K562 (cell line): ENCODE results near the gene MANBA. TPM values are rescaled to one million over a fixed set of nuclear protein-coding genes. Genes with fewer than 3 reads are reported as not detected.

Experiments used
- ATAC-seq: fragments of 200-7000 bp; cut with Tn5 transposase; 3 replicates; pipeline ENCODE4 v1.9.1; 2020; ENCODE audit warnings: moderate library complexity
- BruUV-seq: library from RNA; stranded (reverse); fragments of 400-500 nt; replicated peaks from 2 replicates; lab custom pipeline; 2021; lab: Mats Ljungman, UMichigan
- CTCF ChIA-PET: fragments of 300-600 bp; formaldehyde crosslinking; extraction: SDS; loops from one replicate; lab custom pipeline; 2021; ENCODE audit warnings: low intra/inter-chr PET ratio; lab: Yijun Ruan, JAX
- POLR2A ChIA-PET: fragments of 300-600, 350-650 bp; sonication (Branson Sonifier 250); formaldehyde crosslinking; extraction: SDS; loops from one replicate; lab custom pipeline; 2021; ENCODE audit warnings: antibody characterized with exemption, inconsistent platforms; lab: Yijun Ruan, JAX
- DNase-seq, 4 experiments: peaks; one replicate each; pipeline versions ENCODE4 v3.0.0 to v3.0.0-alpha.2; 2011 to 2018; ENCODE audit warnings: low spot score in 3 of 4, mixed read lengths in 3 of 4; ENCODE audit errors: extremely low read depth in 1 of 4
- FAIRE-seq: peaks from 2 replicates; lab custom pipeline; 2011; peaks lifted over from hg19 to GRCh38; lab: Jason Lieb, UNC
- H2AFZ ChIP-seq: 2 replicates; pipeline ENCODE4 v1.6.0; 2011; ENCODE audit warnings: low read depth, low read length, control low read depth, inconsistent platforms
- H3K27ac ChIP-seq: fragments of 200-600 bp; 3 replicates; pipeline ENCODE4 v1.8.0; 2011; ENCODE audit warnings: low read depth, mild to moderate bottlenecking, control low read depth, inconsistent platforms, low read length, moderate library complexity, mixed read lengths; ENCODE audit errors: extremely low read depth
- H3K27me3 ChIP-seq, 2 experiments: fragments of 300-600 bp in 1 of 2; 2 replicates in 1 of 2; 3 replicates in 1 of 2; pipeline versions ENCODE4 v1.6.0 to v1.8.0; 2011; ENCODE audit warnings: inconsistent platforms in 2 of 2, low read length in 2 of 2, mild to moderate bottlenecking in 1 of 2, mixed read lengths in 1 of 2, moderate library complexity in 1 of 2; ENCODE audit not compliant: control insufficient read depth in 2 of 2, insufficient read depth in 2 of 2
- H3K36me3 ChIP-seq: fragments of 300-600 bp; 3 replicates; pipeline ENCODE4 v1.8.0; 2011; ENCODE audit warnings: mild to moderate bottlenecking, low read length, inconsistent platforms; ENCODE audit not compliant: control insufficient read depth, insufficient read depth
- H3K4me1 ChIP-seq, 2 experiments: fragments of 200-600 bp in 1 of 2; replicated peaks in 1 of 2; 2 replicates in 1 of 2; 3 replicates in 1 of 2; pipeline versions ENCODE4 v1.5.1 to v1.8.0; 2011; ENCODE audit warnings: inconsistent platforms in 2 of 2, low read length in 2 of 2, mild to moderate bottlenecking in 1 of 2, mixed read lengths in 1 of 2, moderate library complexity in 1 of 2; ENCODE audit not compliant: control insufficient read depth in 2 of 2, insufficient read depth in 2 of 2
- H3K4me2 ChIP-seq: 2 replicates; pipeline ENCODE4 v1.6.1; 2011; ENCODE audit warnings: low read length, control low read depth, inconsistent platforms, mixed read lengths; ENCODE audit not compliant: insufficient read depth
- H3K4me3 ChIP-seq: fragments of 200-600 bp; sonication (generic), shearing (Covaris generic); 2 replicates; pipeline ENCODE4 v1.5.1; 2016; ENCODE audit warnings: control low read depth, inconsistent platforms
- H3K79me2 ChIP-seq: fragments of 200-600 bp; 3 replicates; pipeline ENCODE4 v1.8.0; 2011; ENCODE audit warnings: low read length, inconsistent platforms; ENCODE audit not compliant: control insufficient read depth, insufficient read depth
- H3K9ac ChIP-seq, 2 experiments: 2 replicates each; pipeline versions ENCODE4 v1.6.0 to v1.6.1; 2011; ENCODE audit warnings: low read depth in 2 of 2, low read length in 2 of 2, control low read depth in 1 of 2, inconsistent platforms in 1 of 2, mild to moderate bottlenecking in 1 of 2, mixed read lengths in 1 of 2; ENCODE audit not compliant: insufficient read depth in 1 of 2
- H3K9me1 ChIP-seq: one replicate; pipeline ENCODE4 v1.6.0; 2011; ENCODE audit warnings: inconsistent platforms, mild to moderate bottlenecking, low read length, moderate library complexity; ENCODE audit not compliant: control insufficient read depth, insufficient read depth
- H3K9me3 ChIP-seq: replicated peaks from 2 replicates; pipeline ENCODE4 v1.5.1; 2011; ENCODE audit warnings: low read depth, low read length, inconsistent platforms; ENCODE audit not compliant: control insufficient read depth, insufficient read depth
- H4K20me1 ChIP-seq: replicated peaks from 2 replicates; pipeline ENCODE4 v1.6.1; 2011; ENCODE audit warnings: low read length, inconsistent platforms, mixed read lengths; ENCODE audit not compliant: control insufficient read depth, insufficient read depth
- EP400 ChIP-seq: fragments of 450-650 bp; IDR thresholded peaks from 2 replicates; pipeline ENCODE4 v1.6.1; 2017; ENCODE audit warnings: antibody characterized with exemption, mild to moderate bottlenecking, moderate library complexity
- HMGN3 ChIP-seq: IDR thresholded peaks from 2 replicates; pipeline ENCODE4 v1.6.1; 2011; ENCODE audit warnings: borderline replicate concordance, low read depth, mild to moderate bottlenecking, mixed read lengths, low read length; ENCODE audit not compliant: insufficient read length; ENCODE audit errors: extremely low read depth
- NFE2L1 ChIP-seq: fragments of 450-650 bp; IDR thresholded peaks from 2 replicates; pipeline ENCODE4 v1.6.1; 2016; ENCODE audit warnings: missing genetic modification characterization, low read depth, mild to moderate bottlenecking, missing compliant biosample characterization, moderate library complexity, borderline replicate concordance
- RFX7 ChIP-seq: fragments of 250-450 bp; sonication (Bioruptor Pico); IDR thresholded peaks from 2 replicates; pipeline ENCODE4 v1.5.1; 2021; ENCODE audit warnings: mild to moderate bottlenecking
- TBP ChIP-seq: optimal IDR thresholded peaks from 2 replicates; pipeline ENCODE3; 2011; ENCODE audit warnings: low read depth, low read length, improper control_type of control experiment
- ZNF165 ChIP-seq: fragments of 250-450 bp; sonication (Bioruptor Pico); IDR thresholded peaks from 2 replicates; pipeline ENCODE4 v1.4.0; 2020; ENCODE audit warnings: borderline replicate concordance
- ZNF507 ChIP-seq: conservative IDR thresholded peaks from 2 replicates; pipeline ENCODE4 v1.6.1; 2017; ENCODE audit warnings: missing genetic modification characterization, missing compliant biosample characterization
- WGBS: fragments of 100-300 bp; shearing (Covaris generic); methylation state at CpG from one replicate; pipeline ENCODE4 v1.1.6; 2016; ENCODE audit warnings: low coverage, mixed read lengths; ENCODE audit not compliant: insufficient coverage; ENCODE audit errors: missing lambda C conversion rate; 5-methylcytosine and 5-hydroxymethylcytosine counted together
- in situ Hi-C: fragments of 300-500 bp; cut with MboI; formaldehyde crosslinking; loops from 4 replicates; pipeline ENCODE4 v1.15.0; 2018; ENCODE audit warnings: inconsistent platforms, mixed read lengths
- intact Hi-C: fragments of 100-400 bp; cut with micrococcal nuclease; formaldehyde crosslinking; loops from 2 replicates; pipeline ENCODE4 v1.14.2; 2022
- polyA plus RNA-seq, 8 experiments: library from polyadenylated mRNA; depleted of rRNA in 4 of 8; stranded (reverse) in 5 of 8; unstranded in 3 of 8; fragments of >200 nt; fragmentation: Nextera tagmentation in 2 of 8; fragmentation: Illumina TruSeq in 1 of 8; extraction: Ambion mirVana in 2 of 8; extraction: Trizol in 1 of 8; gene quantifications; 2 replicates each; pipeline versions ENCODE4 v1.2.1 to v1.2.3, GENCODE V29; 2011 to 2014; ENCODE audit warnings: inconsistent platforms in 1 of 8, missing spikeins in 1 of 8
- total RNA-seq, 7 experiments: library from RNA; depleted of rRNA in 6 of 7; stranded (reverse); fragments of >200 nt in 6 of 7; fragmentation: Illumina TruSeq in 2 of 7; extraction: Trizol in 2 of 7; gene quantifications; 2 replicates each; pipeline versions ENCODE4 v1.2.1 to v1.2.3, GENCODE V29; 2011 to 2021; ENCODE audit warnings: low replicate concordance in 1 of 7
- TF ChIP-seq, protein P1 (sequence below): sonication (generic); formaldehyde crosslinking; IDR thresholded peaks from 2 replicates; pipeline ENCODE4 v1.8.0; 2022; ENCODE audit warnings: mild to moderate bottlenecking, missing genetic modification reagents, borderline replicate concordance
- TF ChIP-seq, protein P2 (sequence below): fragments of 200-400 bp; formaldehyde crosslinking; IDR thresholded peaks from 2 replicates; pipeline ENCODE4 v1.6.1; 2017; ENCODE audit warnings: mild to moderate bottlenecking, low read depth, low read length, moderate library complexity
- TF ChIP-seq, protein P3 (sequence below): fragments of 450-650 bp; formaldehyde crosslinking; IDR thresholded peaks from 2 replicates; pipeline ENCODE4 v1.4.0; 2022; ENCODE audit warnings: missing genetic modification characterization
- TF ChIP-seq, protein P4 (sequence below): fragments of 450-650 bp; IDR thresholded peaks from 2 replicates; pipeline ENCODE4 v1.6.1; 2018; ENCODE audit warnings: mild to moderate bottlenecking, low read depth; ENCODE audit not compliant: partially characterized antibody
- TF ChIP-seq, protein P5 (sequence below): sonication (generic); formaldehyde crosslinking; IDR thresholded peaks from 2 replicates; pipeline ENCODE4 v1.4.0; 2020; ENCODE audit warnings: mild to moderate bottlenecking, missing genetic modification reagents

The MANBA gene
- total and polyA plus RNA-seq, 9 of the 15 experiments (the other 6 are each of a cell fraction or from before 2014, with no cell fraction given), result 1.8 to 12.9 (median 7.7) TPM

DNA sequence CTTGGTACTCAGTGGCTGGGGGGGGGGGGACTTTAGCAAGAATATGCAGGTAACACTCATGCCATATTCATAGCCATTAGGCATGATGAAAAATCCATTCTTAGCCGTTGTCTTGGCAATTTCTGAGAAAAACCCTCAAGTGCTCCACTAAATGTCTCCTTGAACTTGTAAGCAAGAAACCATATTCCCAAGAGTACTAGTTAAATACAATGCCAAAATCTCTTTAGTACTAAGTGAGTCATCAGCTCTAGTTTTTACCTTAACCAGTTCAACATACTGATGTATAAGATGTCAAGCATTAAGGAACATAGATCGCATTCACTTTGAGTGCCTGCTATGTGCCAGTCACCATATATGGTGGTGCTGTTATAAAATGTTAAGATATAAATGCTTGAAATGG is 39.0 kb upstream of the MANBA start:
- in situ Hi-C loops (no loop called here), intact Hi-C loops (no loop called here)
- no peak overlapping the region for H3K27ac ChIP-seq
- no peaks in the 10 kb centered on the region for H3K27me3 ChIP-seq
- no peaks in the 10 kb centered on the region for H3K9me1 ChIP-seq
- H4K20me1 ChIP-seq, result no peaks in the 10 kb centered on the region
- BruUV-seq, result no TSS peak
- no peak overlapping the region for H3K4me3 ChIP-seq
- H3K79me2 ChIP-seq, result peaks cover 25% of the 10 kb centered on the region
- CTCF ChIA-PET, result interaction anchor here (0.6 kb wide), 1 partner anchor 65 kb away, joined by 3 read pairs; no protein-coding TSS in a partner anchor
- H3K9ac ChIP-seq, result no peak overlapping the region
- H3K36me3 ChIP-seq, result peaks cover 97% of the 10 kb centered on the region
- WGBS, result 100% methylated on average over 2 of the region's 2 CpGs
- FAIRE-seq, result no peak
- H3K9me3 ChIP-seq, result no peaks in the 10 kb centered on the region
- POLR2A ChIA-PET, result no interaction called here
- H2AFZ ChIP-seq, result no peak overlapping the region
- H3K4me1 ChIP-seq, result no peaks in the 10 kb centered on the region
- no peak for ATAC-seq
- H3K4me2 ChIP-seq, result no peak overlapping the region
- no peak for DNase-seq
- TF ChIP-seq TBP (no peak), RFX7 (CRISPR knock-in tag) (no peak), ZNF507 (no peak), ZNF165 (CRISPR knock-in tag) (no peak), EP400 (no peak), HMGN3 (no peak), NFE2L1 (no peak)
- TF ChIP-seq, protein P1, sequence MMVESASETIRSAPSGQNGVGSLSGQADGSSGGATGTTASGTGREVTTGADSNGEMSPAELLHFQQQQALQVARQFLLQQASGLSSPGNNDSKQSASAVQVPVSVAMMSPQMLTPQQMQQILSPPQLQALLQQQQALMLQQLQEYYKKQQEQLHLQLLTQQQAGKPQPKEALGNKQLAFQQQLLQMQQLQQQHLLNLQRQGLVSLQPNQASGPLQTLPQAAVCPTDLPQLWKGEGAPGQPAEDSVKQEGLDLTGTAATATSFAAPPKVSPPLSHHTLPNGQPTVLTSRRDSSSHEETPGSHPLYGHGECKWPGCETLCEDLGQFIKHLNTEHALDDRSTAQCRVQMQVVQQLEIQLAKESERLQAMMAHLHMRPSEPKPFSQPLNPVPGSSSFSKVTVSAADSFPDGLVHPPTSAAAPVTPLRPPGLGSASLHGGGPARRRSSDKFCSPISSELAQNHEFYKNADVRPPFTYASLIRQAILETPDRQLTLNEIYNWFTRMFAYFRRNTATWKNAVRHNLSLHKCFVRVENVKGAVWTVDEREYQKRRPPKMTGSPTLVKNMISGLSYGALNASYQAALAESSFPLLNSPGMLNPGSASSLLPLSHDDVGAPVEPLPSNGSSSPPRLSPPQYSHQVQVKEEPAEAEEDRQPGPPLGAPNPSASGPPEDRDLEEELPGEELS (CRISPR knock-in tag), result no peak
- TF ChIP-seq, protein P2, sequence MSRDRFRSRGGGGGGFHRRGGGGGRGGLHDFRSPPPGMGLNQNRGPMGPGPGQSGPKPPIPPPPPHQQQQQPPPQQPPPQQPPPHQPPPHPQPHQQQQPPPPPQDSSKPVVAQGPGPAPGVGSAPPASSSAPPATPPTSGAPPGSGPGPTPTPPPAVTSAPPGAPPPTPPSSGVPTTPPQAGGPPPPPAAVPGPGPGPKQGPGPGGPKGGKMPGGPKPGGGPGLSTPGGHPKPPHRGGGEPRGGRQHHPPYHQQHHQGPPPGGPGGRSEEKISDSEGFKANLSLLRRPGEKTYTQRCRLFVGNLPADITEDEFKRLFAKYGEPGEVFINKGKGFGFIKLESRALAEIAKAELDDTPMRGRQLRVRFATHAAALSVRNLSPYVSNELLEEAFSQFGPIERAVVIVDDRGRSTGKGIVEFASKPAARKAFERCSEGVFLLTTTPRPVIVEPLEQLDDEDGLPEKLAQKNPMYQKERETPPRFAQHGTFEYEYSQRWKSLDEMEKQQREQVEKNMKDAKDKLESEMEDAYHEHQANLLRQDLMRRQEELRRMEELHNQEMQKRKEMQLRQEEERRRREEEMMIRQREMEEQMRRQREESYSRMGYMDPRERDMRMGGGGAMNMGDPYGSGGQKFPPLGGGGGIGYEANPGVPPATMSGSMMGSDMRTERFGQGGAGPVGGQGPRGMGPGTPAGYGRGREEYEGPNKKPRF, result no peak
- TF ChIP-seq, protein P3, sequence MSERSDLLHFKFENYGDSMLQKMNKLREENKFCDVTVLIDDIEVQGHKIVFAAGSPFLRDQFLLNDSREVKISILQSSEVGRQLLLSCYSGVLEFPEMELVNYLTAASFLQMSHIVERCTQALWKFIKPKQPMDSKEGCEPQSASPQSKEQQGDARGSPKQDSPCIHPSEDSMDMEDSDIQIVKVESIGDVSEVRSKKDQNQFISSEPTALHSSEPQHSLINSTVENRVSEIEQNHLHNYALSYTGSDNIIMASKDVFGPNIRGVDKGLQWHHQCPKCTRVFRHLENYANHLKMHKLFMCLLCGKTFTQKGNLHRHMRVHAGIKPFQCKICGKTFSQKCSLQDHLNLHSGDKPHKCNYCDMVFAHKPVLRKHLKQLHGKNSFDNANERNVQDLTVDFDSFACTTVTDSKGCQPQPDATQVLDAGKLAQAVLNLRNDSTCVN (CRISPR knock-in tag), result no peak
- TF ChIP-seq, protein P4, sequence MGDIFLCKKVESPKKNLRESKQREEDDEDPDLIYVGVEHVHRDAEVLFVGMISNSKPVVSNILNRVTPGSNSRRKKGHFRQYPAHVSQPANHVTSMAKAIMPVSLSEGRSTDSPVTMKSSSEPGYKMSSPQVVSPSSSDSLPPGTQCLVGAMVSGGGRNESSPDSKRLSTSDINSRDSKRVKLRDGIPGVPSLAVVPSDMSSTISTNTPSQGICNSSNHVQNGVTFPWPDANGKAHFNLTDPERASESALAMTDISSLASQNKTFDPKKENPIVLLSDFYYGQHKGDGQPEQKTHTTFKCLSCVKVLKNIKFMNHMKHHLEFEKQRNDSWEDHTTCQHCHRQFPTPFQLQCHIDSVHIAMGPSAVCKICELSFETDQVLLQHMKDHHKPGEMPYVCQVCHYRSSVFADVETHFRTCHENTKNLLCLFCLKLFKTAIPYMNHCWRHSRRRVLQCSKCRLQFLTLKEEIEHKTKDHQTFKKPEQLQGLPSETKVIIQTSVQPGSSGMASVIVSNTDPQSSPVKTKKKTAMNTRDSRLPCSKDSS, result no peak
- TF ChIP-seq, protein P5, sequence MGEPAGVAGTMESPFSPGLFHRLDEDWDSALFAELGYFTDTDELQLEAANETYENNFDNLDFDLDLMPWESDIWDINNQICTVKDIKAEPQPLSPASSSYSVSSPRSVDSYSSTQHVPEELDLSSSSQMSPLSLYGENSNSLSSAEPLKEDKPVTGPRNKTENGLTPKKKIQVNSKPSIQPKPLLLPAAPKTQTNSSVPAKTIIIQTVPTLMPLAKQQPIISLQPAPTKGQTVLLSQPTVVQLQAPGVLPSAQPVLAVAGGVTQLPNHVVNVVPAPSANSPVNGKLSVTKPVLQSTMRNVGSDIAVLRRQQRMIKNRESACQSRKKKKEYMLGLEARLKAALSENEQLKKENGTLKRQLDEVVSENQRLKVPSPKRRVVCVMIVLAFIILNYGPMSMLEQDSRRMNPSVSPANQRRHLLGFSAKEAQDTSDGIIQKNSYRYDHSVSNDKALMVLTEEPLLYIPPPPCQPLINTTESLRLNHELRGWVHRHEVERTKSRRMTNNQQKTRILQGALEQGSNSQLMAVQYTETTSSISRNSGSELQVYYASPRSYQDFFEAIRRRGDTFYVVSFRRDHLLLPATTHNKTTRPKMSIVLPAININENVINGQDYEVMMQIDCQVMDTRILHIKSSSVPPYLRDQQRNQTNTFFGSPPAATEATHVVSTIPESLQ (CRISPR knock-in tag), result no peak
